ENCODE measurements around the gene SLC22A3. TPM values are rescaled to one million over a fixed set of nuclear protein-coding genes. Genes with fewer than 3 reads are reported as not detected.

Gene SLC22A3
- total and polyA plus RNA-seq, 2 of the 13 experiments (the other 11 are each of a cell fraction or from before 2014, with no cell fraction given) = 12.0 to 31.5 TPM

- TF ChIP-seq E2F1 (CRISPR knock-in tag; IDR thresholded peaks at IDR 0.05) = no peak
- TF ChIP-seq FOXK1 (CRISPR knock-in tag; IDR thresholded peaks at IDR 0.05; ENCODE audit: borderline replicate concordance, low read depth) = peak; percentile 59; the same call in 1 of the 2 replicates
- no peak for TF ChIP-seq ZFY (CRISPR knock-in tag; IDR thresholded peaks at IDR 0.05)
These were observed 106.1 kb downstream of the SLC22A3 start (continued) for GRCh38 chr6:160454303-160454702.

- ATAC-seq (no peak), FAIRE-seq (no peak), DNase-seq (ENCODE audit: low spot score) (no peak)
- Histone ChIP-seq H3K4me1 (ENCODE audit: insufficient read depth, low read length) (peaks cover 9% of the 10 kb centered on the region), H3K79me2 (ENCODE audit: insufficient read depth, low read length) (no peaks in the 10 kb centered on the region), H3K27ac (ENCODE audit: extremely low read length, insufficient read depth, low read length) (no peak overlapping the region), H3K36me3 (replicated peaks in 1 of 2; ENCODE audit: control insufficient read depth in 1 of 2, insufficient read depth in 2 of 2, low read length in 2 of 2) (peaks cover 0 to 4% of the 10 kb centered on the region in 2 experiments; a peak in 1 of 5 replicates), H3K4me3 (replicated peaks in 1 of 3; ENCODE audit: insufficient read depth in 1 of 3, low read depth in 2 of 3, low read length in 3 of 3) (no peak overlapping the region), H3K27me3 (ENCODE audit: control insufficient read depth in 1 of 2, insufficient read depth in 2 of 2, low read length in 2 of 2) (no peaks in the 10 kb centered on the region), H2AFZ (ENCODE audit: low read length) (no peak overlapping the region), H3K9ac (ENCODE audit: insufficient read depth, low read depth, low read length) (no peak overlapping the region), H3K4me2 (ENCODE audit: low read depth, low read length) (no peak overlapping the region), H3K9me3 (ENCODE audit: low read length) (no peaks in the 10 kb centered on the region), H4K20me1 (ENCODE audit: insufficient read depth, low read length) (no peaks in the 10 kb centered on the region)
- TF ChIP-seq ZNF264 (CRISPR knock-in tag; IDR thresholded peaks at IDR 0.05) (no peak), SRSF9 (IDR thresholded peaks at IDR 0.05; ENCODE audit: borderline replicate concordance, insufficient read depth, low read depth, low read length, poor library complexity, severe bottlenecking) (no peak), SNAPC4 (CRISPR knock-in tag; IDR thresholded peaks at IDR 0.05) (no peak), ZNF724P (CRISPR knock-in tag; IDR thresholded peaks at IDR 0.05; ENCODE audit: borderline replicate concordance) (no peak), TBX2 (CRISPR knock-in tag; IDR thresholded peaks at IDR 0.05; ENCODE audit: borderline replicate concordance) (no peak), ZNF746 (CRISPR knock-in tag; IDR thresholded peaks at IDR 0.05) (no peak), SMARCE1 (IDR thresholded peaks at IDR 0.05; ENCODE audit: borderline replicate concordance) (no peak), YEATS4 (CRISPR knock-in tag; IDR thresholded peaks at IDR 0.05; ENCODE audit: borderline replicate concordance) (no peak), ZBTB39 (CRISPR knock-in tag; IDR thresholded peaks at IDR 0.05) (no peak)
- 86% methylated on average over 6 of the region's 6 CpGs for WGBS (ENCODE audit: low lambda C conversion rate)
- POLR2A ChIA-PET = interaction anchor here (1.0 kb wide), 1 partner anchor 317 kb away, joined by 3 read pairs; no protein-coding TSS in a partner anchor
- in situ Hi-C loops (cut with HindIII; ENCODE audit: extremely low pct_ligation_motif_present, low pct_unique_long_range_greater_than_20kb) = loop anchor here (5.0 kb wide), 3 partner anchors 313 to 588 kb away; no protein-coding TSS in a partner anchor
- CTCF ChIA-PET (ENCODE audit: low intra/inter-chr PET ratio, low total read pairs) = interaction anchor here (1.2 to 3.4 kb wide), 5 partner anchors 157 to 592 kb away, joined by 3 to 23 read pairs (median 9); no protein-coding TSS in a partner anchor
- no TSS peak for BruUV-seq (replicated peaks)
- intact Hi-C loops (cut with micrococcal nuclease; ENCODE audit: unreplicated experiment) = loop anchor here (5.0 kb wide), 1 partner anchor 108 kb away; the partner anchor contains the start of gene SLC22A3
These were observed 106.9 kb downstream of the SLC22A3 start for GRCh38 chr6:160455081-160455480.

Measured in HepG2 (cell line).